ENCODE data around the gene SIGMAR1.

Gene SIGMAR1

DNA sequence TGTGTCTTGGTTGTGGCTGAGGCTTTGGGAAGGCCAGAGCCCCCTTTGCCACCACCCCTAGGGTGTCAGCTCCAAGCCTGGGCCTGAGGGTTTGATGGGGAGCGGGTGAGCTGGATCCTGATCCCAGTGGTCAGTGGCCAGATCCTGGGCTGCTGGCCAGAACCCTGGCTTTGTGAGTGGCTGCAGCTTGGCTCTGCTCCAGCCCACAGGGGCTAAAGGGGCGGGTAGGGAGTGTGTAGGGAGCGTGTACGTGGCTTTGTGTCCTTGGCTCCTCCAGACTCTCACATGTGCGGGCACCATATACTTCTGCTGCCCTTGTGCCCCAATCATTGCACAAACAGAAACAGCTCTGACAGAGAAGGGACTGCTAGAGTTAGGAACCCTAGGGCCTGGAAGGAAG, 13.2 kb upstream of the SIGMAR1 start:
- DNase-seq: no peak
- TF ChIP-seq, protein P1, sequence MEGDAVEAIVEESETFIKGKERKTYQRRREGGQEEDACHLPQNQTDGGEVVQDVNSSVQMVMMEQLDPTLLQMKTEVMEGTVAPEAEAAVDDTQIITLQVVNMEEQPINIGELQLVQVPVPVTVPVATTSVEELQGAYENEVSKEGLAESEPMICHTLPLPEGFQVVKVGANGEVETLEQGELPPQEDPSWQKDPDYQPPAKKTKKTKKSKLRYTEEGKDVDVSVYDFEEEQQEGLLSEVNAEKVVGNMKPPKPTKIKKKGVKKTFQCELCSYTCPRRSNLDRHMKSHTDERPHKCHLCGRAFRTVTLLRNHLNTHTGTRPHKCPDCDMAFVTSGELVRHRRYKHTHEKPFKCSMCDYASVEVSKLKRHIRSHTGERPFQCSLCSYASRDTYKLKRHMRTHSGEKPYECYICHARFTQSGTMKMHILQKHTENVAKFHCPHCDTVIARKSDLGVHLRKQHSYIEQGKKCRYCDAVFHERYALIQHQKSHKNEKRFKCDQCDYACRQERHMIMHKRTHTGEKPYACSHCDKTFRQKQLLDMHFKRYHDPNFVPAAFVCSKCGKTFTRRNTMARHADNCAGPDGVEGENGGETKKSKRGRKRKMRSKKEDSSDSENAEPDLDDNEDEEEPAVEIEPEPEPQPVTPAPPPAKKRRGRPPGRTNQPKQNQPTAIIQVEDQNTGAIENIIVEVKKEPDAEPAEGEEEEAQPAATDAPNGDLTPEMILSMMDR (IDR thresholded peaks at IDR 0.05): no peak
- peak overlapping the region; percentile 86 to 93 for H3K27ac ChIP-seq
- no peaks in the 10 kb centered on the region for H3K9me3 ChIP-seq
- no peaks in the 10 kb centered on the region for H3K27me3 ChIP-seq
- intact Hi-C loops (cut with DNase I; ENCODE audit: low total_unique reads): no loop called here
- H3K4me1 ChIP-seq: peaks cover 8 to 74% (median 67%) of the 10 kb centered on the region in 4 donors
- H3K4me3 ChIP-seq: no peak overlapping the region
- peaks cover 8 to 17% (median 16%) of the 10 kb centered on the region in 3 donors for H3K36me3 ChIP-seq

DNA sequence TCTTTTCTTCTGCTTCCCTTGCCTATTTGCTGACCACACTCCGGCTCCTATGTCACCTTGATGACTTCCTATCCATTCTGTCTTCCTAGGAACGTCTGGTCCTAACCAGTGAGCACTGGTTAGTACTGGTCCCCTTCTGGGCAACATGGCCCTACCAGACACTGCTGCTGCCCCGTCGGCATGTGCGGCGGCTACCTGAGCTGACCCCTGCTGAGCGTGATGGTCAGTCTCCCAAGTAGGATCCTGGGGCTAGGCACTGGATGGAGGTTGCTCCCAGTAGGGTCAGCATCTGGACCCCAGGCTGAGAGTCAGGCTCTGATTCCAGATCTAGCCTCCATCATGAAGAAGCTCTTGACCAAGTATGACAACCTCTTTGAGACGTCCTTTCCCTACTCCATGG, 11.1 kb upstream of the SIGMAR1 start:
- peaks cover 8 to 17% (median 16%) of the 10 kb centered on the region in 3 donors for H3K36me3 ChIP-seq
- intact Hi-C loops (cut with DNase I; ENCODE audit: low total_unique reads): no loop called here
- H3K9me3 ChIP-seq: no peaks in the 10 kb centered on the region
- peaks cover 8 to 54% (median 48%) of the 10 kb centered on the region in 4 donors for H3K4me1 ChIP-seq
- TF ChIP-seq, protein P1 (IDR thresholded peaks at IDR 0.05): no peak
- no peak for DNase-seq
- no peak overlapping the region for H3K27ac ChIP-seq
- H3K27me3 ChIP-seq: no peaks in the 10 kb centered on the region
- H3K4me3 ChIP-seq: no peak overlapping the region

DNA sequence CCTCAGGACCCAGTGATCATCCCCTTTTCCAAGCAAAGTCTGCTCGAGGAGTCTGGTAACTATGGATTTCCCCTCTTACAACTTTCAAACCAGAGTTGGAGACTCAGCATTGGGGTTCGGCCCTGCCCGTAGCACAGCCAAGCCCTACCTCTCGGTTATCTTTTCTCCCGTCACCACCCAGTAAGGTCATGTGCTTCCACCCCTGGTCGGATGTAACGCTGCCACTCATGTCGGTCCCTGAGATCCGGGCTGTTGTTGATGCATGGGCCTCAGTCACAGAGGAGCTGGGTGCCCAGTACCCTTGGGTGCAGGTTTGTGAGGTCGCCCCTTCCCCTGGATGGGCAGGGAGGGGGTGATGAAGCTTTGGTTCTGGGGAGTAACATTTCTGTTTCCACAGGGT, 10.1 kb upstream of the SIGMAR1 start:
- Histone ChIP-seq H3K9me3 (no peaks in the 10 kb centered on the region), H3K27ac (peak overlapping the region; percentile 89 to 94), H3K4me1 (peaks cover 2 to 43% (median 38%) of the 10 kb centered on the region in 4 donors), H3K36me3 (peaks cover 8 to 17% (median 16%) of the 10 kb centered on the region in 3 donors), H3K4me3 (peak overlapping the region; percentile 81 to 96), H3K27me3 (no peaks in the 10 kb centered on the region)
- no peak for DNase-seq
- intact Hi-C loops (cut with DNase I; ENCODE audit: low total_unique reads): no loop called here
- TF ChIP-seq, protein P1 (IDR thresholded peaks at IDR 0.05): no peak

DNA sequence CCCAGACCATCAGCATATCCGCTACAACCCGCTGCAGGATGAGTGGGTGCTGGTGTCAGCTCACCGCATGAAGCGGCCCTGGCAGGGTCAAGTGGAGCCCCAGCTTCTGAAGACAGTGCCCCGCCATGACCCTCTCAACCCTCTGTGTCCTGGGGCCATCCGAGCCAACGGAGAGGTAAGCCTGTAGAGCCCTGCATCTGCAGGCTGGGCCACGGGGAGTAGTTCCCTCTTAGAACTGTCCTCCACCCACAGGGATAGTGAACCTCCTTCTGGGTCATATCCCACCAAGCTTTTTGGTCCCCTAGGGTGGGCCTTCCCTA, 9.5 kb upstream of the SIGMAR1 start:
- peaks cover 0 to 38% (median 33%) of the 10 kb centered on the region in 4 donors for H3K4me1 ChIP-seq
- DNase-seq: no peak
- TF ChIP-seq, protein P1 (IDR thresholded peaks at IDR 0.05): no peak
- H3K9me3 ChIP-seq: no peaks in the 10 kb centered on the region
- intact Hi-C loops (cut with DNase I; ENCODE audit: low total_unique reads): no loop called here
- H3K27ac ChIP-seq: peak overlapping the region; percentile 89 to 94
- peaks cover 8 to 17% (median 16%) of the 10 kb centered on the region in 3 donors for H3K36me3 ChIP-seq
- H3K4me3 ChIP-seq: peak overlapping the region; percentile 81 to 96
- no peaks in the 10 kb centered on the region for H3K27me3 ChIP-seq

DNA sequence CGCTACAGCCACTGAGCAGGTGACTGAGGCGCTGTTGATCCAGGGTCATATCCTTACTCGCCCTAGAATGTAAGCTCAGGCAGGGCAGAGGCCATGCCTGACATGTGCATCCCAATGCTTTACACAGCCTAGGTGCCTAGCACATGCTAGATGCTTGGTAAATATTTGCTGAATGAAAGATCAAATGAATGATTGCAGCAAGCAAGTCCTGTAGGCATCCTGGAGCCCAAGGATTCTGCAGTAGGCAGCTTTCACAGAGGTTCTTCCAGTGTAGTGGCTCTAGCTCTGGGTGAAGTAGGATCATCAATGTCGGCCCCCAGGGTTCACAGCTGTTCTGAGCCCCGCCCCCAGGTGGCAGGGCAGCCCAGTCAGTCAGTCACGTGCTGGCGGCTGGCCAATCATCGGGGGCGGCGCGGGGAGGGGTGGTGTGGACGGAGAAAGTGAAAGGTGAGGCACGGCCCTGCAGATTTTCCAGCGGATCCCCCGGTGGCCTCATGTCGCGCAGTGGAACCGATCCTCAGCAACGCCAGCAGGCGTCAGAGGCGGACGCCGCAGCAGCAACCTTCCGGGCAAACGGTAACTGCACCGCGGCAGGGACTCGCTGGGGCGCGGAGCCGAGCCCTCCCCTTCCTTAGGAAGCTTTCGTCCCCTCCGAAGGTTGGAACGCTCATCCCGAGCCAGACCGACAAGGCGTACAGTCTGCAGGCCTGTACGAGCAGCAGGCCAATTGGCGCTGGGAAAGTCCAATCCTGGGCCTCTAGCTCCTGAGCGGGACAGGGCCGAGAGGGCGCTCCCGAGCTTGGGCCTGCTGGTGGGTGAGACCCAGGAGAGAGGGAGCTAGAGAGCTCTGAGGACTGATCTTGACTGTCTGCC, 8.9 kb upstream of the SIGMAR1 start, which contains the start of gene GALT:
Gene GALT (plus strand): TSS at position 465 of the 873 bp plus-strand sequence. CDS start 30 bp downstream, at position 495.
- peak; percentile 97 for DNase-seq
- H3K27ac ChIP-seq: peak within 1 kb of the TSS; percentile 89 to 94

More for the DNA sequence above, 8.9 kb upstream of the SIGMAR1 start, which contains the start of gene GALT:
- intact Hi-C loops (cut with DNase I; ENCODE audit: low total_unique reads): no loop called here
- no peaks in the 10 kb centered on the region for H3K9me3 ChIP-seq
- peaks cover 8 to 17% (median 16%) of the 10 kb centered on the region in 3 donors for H3K36me3 ChIP-seq
- H3K4me1 ChIP-seq: peaks cover 0 to 34% (median 29%) of the 10 kb centered on the region in 4 donors
- peak within 1 kb of the TSS; percentile 81 to 96 for H3K4me3 ChIP-seq
- no peaks in the 10 kb centered on the region for H3K27me3 ChIP-seq
- TF ChIP-seq, protein P1 (IDR thresholded peaks at IDR 0.05): peak; percentile 39 to 55

Data from tibial artery (tissue), 4 donors.